Upper lobe of left lung (tissue), 4 donors: ENCODE data around the gene MKKS.

Experiments used
- CTCF ChIP-seq, 6 experiments: fragments of 450-650 bp in 4 of 6; fragments of 200-600 bp in 2 of 6; sonication (generic) in 2 of 6; IDR thresholded peaks; one replicate each; pipeline ENCODE4 v1.5.1; 2016 to 2019; ENCODE audit warnings: antibody characterized with exemption in 6 of 6
- POLR2A ChIP-seq, 4 donors: fragments of 450-650 bp; IDR thresholded peaks; one replicate each; pipeline ENCODE4 v1.5.1; 2016 to 2017; ENCODE audit warnings: antibody characterized with exemption in 4 of 4, mild to moderate bottlenecking in 2 of 4

- TF ChIP-seq CTCF (IDR thresholded peaks at IDR 0.05) (no peak), POLR2A (IDR thresholded peaks at IDR 0.05) (no peak)
Measured at GRCh38 chr20:10481676-10482075, 47.7 kb upstream of the MKKS start.
